K562 (cell line): Measurements from ENCODE around the gene PEX19. TPM values are rescaled to one million over a fixed set of nuclear protein-coding genes. Genes with fewer than 3 reads are reported as not detected.

Experiments
- CEBPB ChIP-seq: fragments of 450-650 bp; IDR thresholded peaks from 2 replicates; pipeline ENCODE4 v1.6.1; 2016; ENCODE audit warnings: missing genetic modification characterization, missing compliant biosample characterization
- EZH2 ChIP-seq: IDR thresholded peaks from 2 replicates; pipeline ENCODE4 v1.6.1; 2012; ENCODE audit warnings: low read depth, mild to moderate bottlenecking, inconsistent platforms, low read length, borderline replicate concordance
- FOXJ2 ChIP-seq: fragments of 200-800 bp; sonication (Bioruptor generic); IDR thresholded peaks from 2 replicates; pipeline ENCODE4 v1.6.1; 2016; ENCODE audit warnings: missing genetic modification characterization, missing compliant biosample characterization
- POLR2B ChIP-seq: fragments of 450-650 bp; IDR thresholded peaks from 2 replicates; pipeline ENCODE4 v1.6.1; 2018; ENCODE audit warnings: low read depth; ENCODE audit not compliant: partially characterized antibody
- TAF7 ChIP-seq: fragments of 450-650 bp; IDR thresholded peaks from 2 replicates; pipeline ENCODE4 v1.6.1; 2016; ENCODE audit warnings: missing genetic modification characterization, missing compliant biosample characterization
- THRAP3 ChIP-seq: fragments of 450-650 bp; IDR thresholded peaks from 2 replicates; pipeline ENCODE4 v1.6.1; 2016; ENCODE audit warnings: mild to moderate bottlenecking, inconsistent platforms, borderline replicate concordance
- ZNF197 ChIP-seq: fragments of 200-800 bp; sonication (Bioruptor generic); IDR thresholded peaks from 2 replicates; pipeline ENCODE4 v1.6.1; 2016; ENCODE audit warnings: low read depth, missing genetic modification characterization, missing compliant biosample characterization
- ZNF551 ChIP-seq: fragments of 250-450 bp; sonication (Bioruptor Pico); IDR thresholded peaks from 2 replicates; pipeline ENCODE4 v1.5.0; 2021; ENCODE audit warnings: mild to moderate bottlenecking, moderate library complexity
- polyA plus RNA-seq, 8 experiments: library from polyadenylated mRNA; depleted of rRNA in 4 of 8; stranded (reverse) in 5 of 8; unstranded in 3 of 8; fragments of >200 nt; fragmentation: Nextera tagmentation in 2 of 8; fragmentation: Illumina TruSeq in 1 of 8; extraction: Ambion mirVana in 2 of 8; extraction: Trizol in 1 of 8; gene quantifications; 2 replicates each; pipeline versions ENCODE4 v1.2.1 to v1.2.3, GENCODE V29; 2011 to 2014; ENCODE audit warnings: inconsistent platforms in 1 of 8, missing spikeins in 1 of 8
- total RNA-seq, 7 experiments: library from RNA; depleted of rRNA in 6 of 7; stranded (reverse); fragments of >200 nt in 6 of 7; fragmentation: Illumina TruSeq in 2 of 7; extraction: Trizol in 2 of 7; gene quantifications; 2 replicates each; pipeline versions ENCODE4 v1.2.1 to v1.2.3, GENCODE V29; 2011 to 2021; ENCODE audit warnings: low replicate concordance in 1 of 7
- TF ChIP-seq, protein P1 (sequence below), 2 experiments: fragments of 450-650 bp in 1 of 2; sonication (generic) in 1 of 2; formaldehyde crosslinking in 1 of 2; IDR thresholded peaks; 2 replicates each; pipeline versions ENCODE4 v1.7.1 to v1.9.0; 2016 to 2022; ENCODE audit warnings: inconsistent platforms in 1 of 2, mild to moderate bottlenecking in 1 of 2, missing genetic modification reagents in 1 of 2
- TF ChIP-seq, protein P2 (sequence below): fragments of 450-650 bp; IDR thresholded peaks from 2 replicates; pipeline ENCODE4 v1.6.1; 2017; ENCODE audit warnings: antibody characterized with exemption, mild to moderate bottlenecking
- TF ChIP-seq, protein P3 (sequence below): fragments of 450-650 bp; conservative IDR thresholded peaks from 2 replicates; pipeline ENCODE4 v1.6.1; 2016; ENCODE audit warnings: missing genetic modification characterization, low read depth, mild to moderate bottlenecking, control low read depth, missing compliant biosample characterization

Gene PEX19
- total and polyA plus RNA-seq, 9 of the 15 experiments (the other 6 are each of a cell fraction or from before 2014, with no cell fraction given) = 32.5 to 103 (median 59.8) TPM

DNA sequence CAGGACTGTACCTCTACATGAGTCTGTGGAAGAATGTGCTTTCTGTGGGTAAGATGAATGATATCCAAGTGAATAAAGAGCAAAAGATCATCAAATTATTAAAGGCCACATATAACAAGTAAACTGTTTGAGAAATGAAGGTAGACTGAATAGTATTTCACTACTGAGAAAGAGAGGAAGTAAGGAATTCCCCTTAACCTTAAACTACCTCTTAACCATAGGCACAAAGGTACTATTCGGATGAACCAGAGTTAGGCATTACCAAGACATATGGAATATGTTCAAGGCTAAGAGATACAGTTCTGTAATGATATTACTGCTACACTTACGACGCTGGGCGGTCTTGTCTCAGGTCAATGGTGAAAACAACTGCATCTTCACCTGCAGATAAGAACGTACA is 48.1 kb downstream of the PEX19 start (continued):
- TF ChIP-seq, protein P1, sequence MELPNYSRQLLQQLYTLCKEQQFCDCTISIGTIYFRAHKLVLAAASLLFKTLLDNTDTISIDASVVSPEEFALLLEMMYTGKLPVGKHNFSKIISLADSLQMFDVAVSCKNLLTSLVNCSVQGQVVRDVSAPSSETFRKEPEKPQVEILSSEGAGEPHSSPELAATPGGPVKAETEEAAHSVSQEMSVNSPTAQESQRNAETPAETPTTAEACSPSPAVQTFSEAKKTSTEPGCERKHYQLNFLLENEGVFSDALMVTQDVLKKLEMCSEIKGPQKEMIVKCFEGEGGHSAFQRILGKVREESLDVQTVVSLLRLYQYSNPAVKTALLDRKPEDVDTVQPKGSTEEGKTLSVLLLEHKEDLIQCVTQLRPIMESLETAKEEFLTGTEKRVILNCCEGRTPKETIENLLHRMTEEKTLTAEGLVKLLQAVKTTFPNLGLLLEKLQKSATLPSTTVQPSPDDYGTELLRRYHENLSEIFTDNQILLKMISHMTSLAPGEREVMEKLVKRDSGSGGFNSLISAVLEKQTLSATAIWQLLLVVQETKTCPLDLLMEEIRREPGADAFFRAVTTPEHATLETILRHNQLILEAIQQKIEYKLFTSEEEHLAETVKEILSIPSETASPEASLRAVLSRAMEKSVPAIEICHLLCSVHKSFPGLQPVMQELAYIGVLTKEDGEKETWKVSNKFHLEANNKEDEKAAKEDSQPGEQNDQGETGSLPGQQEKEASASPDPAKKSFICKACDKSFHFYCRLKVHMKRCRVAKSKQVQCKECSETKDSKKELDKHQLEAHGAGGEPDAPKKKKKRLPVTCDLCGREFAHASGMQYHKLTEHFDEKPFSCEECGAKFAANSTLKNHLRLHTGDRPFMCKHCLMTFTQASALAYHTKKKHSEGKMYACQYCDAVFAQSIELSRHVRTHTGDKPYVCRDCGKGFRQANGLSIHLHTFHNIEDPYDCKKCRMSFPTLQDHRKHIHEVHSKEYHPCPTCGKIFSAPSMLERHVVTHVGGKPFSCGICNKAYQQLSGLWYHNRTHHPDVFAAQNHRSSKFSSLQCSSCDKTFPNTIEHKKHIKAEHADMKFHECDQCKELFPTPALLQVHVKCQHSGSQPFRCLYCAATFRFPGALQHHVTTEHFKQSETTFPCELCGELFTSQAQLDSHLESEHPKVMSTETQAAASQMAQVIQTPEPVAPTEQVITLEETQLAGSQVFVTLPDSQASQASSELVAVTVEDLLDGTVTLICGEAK (IDR thresholded peaks at IDR 0.05) = no peak
- TF ChIP-seq, protein P1 (CRISPR knock-in tag; IDR thresholded peaks at IDR 0.05) = no peak
- TF ChIP-seq ZNF197 (CRISPR knock-in tag) (no peak), TAF7 (tag) (no peak), THRAP3 (no peak), FOXJ2 (tag) (no peak), EZH2 (no peak), CEBPB (no peak), ZNF551 (CRISPR knock-in tag) (no peak), POLR2B (no peak)
- TF ChIP-seq, protein P2, sequence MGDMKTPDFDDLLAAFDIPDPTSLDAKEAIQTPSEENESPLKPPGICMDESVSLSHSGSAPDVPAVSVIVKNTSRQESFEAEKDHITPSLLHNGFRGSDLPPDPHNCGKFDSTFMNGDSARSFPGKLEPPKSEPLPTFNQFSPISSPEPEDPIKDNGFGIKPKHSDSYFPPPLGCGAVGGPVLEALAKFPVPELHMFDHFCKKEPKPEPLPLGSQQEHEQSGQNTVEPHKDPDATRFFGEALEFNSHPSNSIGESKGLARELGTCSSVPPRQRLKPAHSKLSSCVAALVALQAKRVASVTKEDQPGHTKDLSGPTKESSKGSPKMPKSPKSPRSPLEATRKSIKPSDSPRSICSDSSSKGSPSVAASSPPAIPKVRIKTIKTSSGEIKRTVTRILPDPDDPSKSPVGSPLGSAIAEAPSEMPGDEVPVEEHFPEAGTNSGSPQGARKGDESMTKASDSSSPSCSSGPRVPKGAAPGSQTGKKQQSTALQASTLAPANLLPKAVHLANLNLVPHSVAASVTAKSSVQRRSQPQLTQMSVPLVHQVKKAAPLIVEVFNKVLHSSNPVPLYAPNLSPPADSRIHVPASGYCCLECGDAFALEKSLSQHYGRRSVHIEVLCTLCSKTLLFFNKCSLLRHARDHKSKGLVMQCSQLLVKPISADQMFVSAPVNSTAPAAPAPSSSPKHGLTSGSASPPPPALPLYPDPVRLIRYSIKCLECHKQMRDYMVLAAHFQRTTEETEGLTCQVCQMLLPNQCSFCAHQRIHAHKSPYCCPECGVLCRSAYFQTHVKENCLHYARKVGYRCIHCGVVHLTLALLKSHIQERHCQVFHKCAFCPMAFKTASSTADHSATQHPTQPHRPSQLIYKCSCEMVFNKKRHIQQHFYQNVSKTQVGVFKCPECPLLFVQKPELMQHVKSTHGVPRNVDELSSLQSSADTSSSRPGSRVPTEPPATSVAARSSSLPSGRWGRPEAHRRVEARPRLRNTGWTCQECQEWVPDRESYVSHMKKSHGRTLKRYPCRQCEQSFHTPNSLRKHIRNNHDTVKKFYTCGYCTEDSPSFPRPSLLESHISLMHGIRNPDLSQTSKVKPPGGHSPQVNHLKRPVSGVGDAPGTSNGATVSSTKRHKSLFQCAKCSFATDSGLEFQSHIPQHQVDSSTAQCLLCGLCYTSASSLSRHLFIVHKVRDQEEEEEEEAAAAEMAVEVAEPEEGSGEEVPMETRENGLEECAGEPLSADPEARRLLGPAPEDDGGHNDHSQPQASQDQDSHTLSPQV = no peak
- TF ChIP-seq, protein P3, sequence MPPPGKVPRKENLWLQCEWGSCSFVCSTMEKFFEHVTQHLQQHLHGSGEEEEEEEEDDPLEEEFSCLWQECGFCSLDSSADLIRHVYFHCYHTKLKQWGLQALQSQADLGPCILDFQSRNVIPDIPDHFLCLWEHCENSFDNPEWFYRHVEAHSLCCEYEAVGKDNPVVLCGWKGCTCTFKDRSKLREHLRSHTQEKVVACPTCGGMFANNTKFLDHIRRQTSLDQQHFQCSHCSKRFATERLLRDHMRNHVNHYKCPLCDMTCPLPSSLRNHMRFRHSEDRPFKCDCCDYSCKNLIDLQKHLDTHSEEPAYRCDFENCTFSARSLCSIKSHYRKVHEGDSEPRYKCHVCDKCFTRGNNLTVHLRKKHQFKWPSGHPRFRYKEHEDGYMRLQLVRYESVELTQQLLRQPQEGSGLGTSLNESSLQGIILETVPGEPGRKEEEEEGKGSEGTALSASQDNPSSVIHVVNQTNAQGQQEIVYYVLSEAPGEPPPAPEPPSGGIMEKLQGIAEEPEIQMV (tag) = no peak
- TF ChIP-seq, all 486 proteins: peak for 0
